HG03378 (cell line): Measurements from ENCODE around the gene NDE1.
"Not testable (repeated sequence)": the region's sequence is repeated elsewhere in the genome, so short reads cannot be mapped to it uniquely, and the experiment has no call there.

Experiments
- ATAC-seq: cut with Tn5 transposase; IDR thresholded peaks from one replicate; pipeline ENCODE4 v1.9.1; 2021; ENCODE audit warnings: mild to moderate bottlenecking, moderate library complexity; ENCODE audit not compliant: unreplicated experiment

Gene NDE1, protein sequence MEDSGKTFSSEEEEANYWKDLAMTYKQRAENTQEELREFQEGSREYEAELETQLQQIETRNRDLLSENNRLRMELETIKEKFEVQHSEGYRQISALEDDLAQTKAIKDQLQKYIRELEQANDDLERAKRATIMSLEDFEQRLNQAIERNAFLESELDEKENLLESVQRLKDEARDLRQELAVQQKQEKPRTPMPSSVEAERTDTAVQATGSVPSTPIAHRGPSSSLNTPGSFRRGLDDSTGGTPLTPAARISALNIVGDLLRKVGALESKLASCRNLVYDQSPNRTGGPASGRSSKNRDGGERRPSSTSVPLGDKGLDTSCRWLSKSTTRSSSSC

GRCh38 chr16:15650019-15650697 is at the start of gene NDE1:
TSS of gene NDE1 (plus strand) at chr16:15650245. CDS start at chr16:15664779, 14,534 bp downstream.
- ATAC-seq, result peak; percentile 60

DNA sequence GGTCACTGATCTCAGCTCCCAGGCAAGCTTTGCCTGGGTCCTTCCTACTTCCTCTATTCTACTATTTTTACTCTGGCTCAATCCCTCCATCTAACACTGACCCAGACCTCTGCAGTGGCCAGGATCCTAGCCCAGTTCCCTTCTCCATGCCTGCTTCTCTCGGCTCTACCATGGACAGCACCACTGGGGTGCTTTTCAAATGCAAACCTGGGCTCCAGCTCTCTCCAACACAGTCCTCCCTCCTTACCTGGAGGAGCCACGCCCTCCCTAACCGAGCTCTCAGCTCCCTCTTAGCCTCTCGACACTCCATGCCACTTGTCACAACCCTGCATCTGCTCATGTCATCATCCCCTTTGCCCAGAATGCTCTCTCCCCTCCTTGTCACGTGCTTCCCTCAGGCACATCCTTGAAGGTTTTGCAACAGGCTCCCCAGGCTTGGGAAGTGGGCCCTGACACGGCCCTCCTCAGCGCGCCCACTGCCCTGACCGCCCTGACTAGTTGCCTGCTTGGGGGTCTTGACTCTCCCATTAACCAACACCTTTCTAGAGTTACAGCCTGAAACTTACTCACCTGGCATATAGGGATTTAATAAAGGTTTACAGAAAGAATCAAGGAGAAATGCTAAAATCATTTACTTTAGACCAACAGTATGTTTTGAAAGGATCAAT is 48.7 kb upstream of the NDE1 start:
- ATAC-seq, result no peak

DNA sequence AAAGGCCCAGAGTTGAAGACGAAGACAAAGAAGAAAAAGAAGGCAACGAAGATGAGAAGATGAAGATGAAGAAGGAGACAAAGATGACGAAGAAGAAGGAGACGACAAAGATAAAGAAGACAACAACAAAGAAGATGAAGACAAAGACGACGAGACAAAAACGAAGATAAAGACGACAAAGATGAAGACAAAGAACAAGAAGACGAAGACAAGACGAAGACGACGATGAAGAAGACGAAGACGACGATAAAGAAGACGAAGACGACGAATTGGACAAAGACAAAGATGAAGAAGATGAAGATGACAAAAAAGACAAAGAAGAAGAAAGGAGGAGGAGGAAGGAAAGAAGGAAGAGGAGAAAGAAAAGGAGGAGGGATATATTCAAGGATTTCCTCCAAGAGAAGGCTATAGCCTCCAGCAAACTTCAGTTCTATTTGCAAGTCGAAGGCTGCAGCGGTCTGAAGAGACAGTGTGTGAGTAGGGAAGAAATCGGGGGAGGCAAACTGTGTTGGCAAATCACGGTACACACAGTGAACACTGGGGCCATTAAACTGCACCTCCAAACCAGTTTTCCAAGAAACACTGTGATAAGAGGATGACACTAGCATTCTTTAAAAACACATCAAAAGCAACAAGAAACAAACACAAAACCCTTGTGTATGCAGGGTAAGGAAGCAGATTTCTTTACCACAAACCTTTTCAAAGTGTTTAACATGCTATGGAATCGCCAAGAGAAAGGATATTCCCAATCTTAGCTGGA is 47.6 kb upstream of the NDE1 start:
- ATAC-seq, result no peak

GRCh38 chr16:15604460-15605440 is 45.3 kb upstream of the NDE1 start:
- no peak for ATAC-seq

DNA sequence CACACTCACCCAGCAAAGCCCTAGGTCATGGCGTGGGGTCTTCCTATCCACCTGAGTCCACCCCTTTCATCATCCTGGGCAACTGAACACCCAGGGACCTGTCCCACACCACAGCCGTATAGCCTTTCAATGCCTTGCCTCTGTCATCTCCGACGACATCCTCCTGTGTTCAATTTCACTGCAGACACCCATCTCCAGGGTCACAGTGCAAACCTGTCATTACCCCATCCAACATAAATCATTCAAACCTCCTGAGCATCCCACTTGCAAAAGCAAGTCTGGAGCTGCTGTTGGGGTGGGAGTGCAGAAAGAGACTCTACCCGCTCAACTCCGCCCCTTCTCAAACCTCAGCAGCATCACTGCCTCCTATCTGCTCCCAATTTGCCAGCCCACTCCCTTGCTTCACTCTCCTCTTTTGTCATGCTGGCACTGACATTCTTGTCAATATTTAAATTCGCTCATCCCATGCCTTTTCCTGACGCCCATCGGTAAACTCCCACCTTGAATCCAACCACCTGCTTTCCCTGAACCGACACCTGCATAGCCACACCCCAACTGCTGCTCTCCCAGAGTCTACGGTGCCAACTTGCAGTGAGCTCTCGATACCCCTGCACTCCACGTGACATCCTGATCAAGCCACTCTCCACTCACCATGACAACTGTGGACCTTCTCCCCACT is 44.1 kb upstream of the NDE1 start:
- no peak for ATAC-seq

GRCh38 chr16:15606518-15607220 is 43.4 kb upstream of the NDE1 start:
- ATAC-seq, result no peak

- ATAC-seq, result not testable (repeated sequence)
Observed at GRCh38 chr16:15607221-15607699, 42.8 kb upstream of the NDE1 start.

GRCh38 chr16:15607700-15608396 is 42.2 kb upstream of the NDE1 start:
- no peak for ATAC-seq

- ATAC-seq, result no peak
Observed at GRCh38 chr16:15608398-15609285, 41.4 kb upstream of the NDE1 start.

GRCh38 chr16:15609286-15609649 is 40.8 kb upstream of the NDE1 start:
- ATAC-seq, result no peak

- no peak for ATAC-seq
Observed at GRCh38 chr16:15610369-15610871, 39.6 kb upstream of the NDE1 start.

DNA sequence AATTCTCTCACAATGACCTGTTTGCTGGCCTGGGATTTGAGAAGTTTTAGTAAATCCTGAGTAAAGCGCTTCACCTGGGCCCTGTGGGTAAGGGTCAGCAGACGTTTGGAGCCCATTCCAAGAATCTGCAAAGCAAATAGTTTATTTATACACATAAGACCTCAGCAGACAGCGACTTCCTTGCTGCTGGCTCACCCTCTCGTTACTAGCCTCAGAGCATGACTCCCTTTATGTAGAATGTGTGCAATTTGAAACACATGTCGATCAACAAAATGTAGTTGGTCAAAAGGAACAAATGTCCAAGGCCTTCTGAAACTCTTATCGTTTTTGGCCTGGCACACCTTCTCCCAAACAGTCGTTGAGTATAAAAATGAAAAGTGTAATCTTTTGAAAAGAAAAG is 38.4 kb upstream of the NDE1 start:
- ATAC-seq, result no peak

DNA sequence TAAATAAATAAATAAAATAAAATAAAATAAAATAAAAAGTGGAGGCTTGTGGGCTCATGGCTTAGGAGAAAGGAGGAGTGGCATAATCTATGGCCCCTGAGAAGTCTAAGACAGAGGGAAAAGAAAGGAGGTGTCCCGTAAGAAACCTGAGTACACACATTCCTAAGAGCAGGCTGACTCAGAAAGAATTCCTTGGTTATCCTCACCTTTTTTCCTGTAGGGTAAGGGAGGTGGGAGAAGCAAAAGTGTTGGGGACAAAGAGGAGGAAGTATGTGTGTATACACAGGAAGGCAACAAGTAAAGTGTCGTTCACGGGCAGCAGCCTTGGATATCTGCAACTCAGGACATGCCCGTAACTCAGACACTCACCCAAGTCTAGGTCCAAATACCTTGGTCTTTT is 36.4 kb upstream of the NDE1 start:
- no peak for ATAC-seq

DNA sequence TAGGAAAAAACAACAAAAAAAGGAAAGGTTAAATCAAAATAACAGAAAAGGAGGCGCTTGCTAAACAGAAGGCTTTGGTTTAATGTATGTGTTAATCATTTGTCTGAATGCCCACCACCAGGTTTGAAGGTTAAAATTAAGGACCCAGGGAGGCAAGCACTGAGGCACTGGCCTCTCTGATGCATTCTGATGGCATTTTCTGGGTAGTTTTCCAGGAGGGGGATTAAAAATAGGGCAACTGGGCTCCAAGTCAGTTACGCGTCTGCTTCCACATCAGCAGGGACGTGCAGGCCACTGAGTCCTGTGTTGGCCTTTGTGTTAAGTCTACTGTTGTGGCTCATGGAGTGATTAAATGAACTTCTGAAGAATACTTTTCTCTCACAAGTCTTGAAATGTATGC is 34.0 kb upstream of the NDE1 start:
- no peak for ATAC-seq

DNA sequence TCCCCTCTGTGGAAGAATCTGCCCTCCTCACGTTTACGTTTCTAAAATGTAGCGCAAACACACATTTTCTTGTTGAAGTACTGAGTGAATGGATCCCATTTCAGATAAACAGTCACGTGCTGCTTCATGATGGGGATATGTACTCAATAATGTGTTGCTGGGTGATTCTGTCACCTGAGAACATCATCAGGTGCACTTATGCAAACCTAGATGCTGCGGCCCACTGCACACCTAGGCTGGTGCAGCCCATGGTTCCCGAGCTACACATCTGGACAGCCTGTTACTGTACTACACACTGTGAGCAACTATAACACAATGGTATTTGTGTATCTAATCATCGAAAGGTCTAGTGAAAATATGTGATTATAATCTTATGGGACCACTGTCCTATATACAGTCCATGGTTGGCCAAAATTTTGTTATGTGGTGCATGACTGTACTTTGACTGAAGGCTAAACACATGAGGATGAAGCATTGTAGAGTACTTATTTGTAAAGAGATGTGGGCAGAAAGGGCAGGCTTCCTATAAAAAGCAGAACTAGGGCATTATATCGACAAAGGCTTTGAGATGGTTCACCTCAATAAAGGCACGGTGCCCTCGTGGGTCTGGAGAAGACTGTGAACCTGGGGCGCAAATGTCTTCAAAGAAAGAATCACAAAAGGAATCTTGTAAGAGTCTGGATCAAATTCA is 33.4 kb upstream of the NDE1 start:
- ATAC-seq, result no peak

DNA sequence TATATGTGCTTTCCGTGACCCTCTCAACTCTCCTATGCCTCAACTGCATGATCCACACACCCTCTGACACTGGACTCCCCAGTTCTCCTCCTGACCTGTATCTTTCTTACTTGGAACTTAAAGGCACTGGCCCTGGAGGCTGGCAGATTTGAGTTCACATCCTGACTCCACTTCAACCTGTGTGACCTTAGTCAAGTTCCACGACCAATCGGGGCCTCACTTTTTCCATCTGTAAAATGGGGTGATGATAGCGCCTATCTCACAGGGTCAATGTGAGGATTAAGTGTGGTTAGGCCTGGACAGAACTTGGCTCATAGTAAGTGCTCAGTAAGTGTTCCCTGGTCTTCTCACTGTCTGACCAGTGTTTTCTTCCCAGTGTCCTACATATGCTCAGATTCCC is 32.1 kb upstream of the NDE1 start:
- no peak for ATAC-seq
